ENCODE measurements around the gene GLIS2. TPM values are rescaled to one million over a fixed set of nuclear protein-coding genes. Genes with fewer than 3 reads are reported as not detected.

GLIS2 gene
- total RNA-seq, 1 donor from 2014 or later = 1.6 TPM

DNA sequence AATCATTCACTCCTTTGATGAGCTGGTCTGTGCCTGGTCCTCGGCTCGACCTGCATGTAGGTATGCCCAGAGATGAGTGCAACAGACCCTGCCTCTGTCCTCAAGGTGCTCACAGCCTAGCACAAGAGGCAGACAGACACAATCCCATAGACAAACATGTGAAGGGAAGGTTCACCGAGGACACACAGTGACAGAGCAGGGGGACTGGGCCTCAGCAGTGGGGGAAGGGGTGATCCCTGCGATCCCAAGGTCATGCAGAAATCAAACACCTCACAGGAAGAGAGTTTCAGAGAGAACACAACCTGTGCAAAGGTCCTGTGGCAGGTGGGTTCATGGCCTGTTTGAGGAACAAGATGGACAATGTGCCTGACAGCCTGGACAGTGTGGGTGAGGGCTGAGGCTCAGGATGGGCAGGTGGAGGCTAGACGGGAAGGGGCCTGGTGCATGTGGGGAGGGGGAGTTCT lies 51.6 kb downstream of the GLIS2 start:
- Mint-ChIP-seq H3K36me3 (ENCODE audit: low read depth, unreplicated experiment) (peaks cover 4% of the 10 kb centered on the region), H3K9me3 (ENCODE audit: unreplicated experiment) (no peaks in the 10 kb centered on the region), H3K4me3 (ENCODE audit: unreplicated experiment) (no peak overlapping the region), H3K27me3 (ENCODE audit: unreplicated experiment) (peaks cover 6% of the 10 kb centered on the region), H3K4me1 (ENCODE audit: unreplicated experiment) (no peaks in the 10 kb centered on the region), H3K27ac (ENCODE audit: unreplicated experiment) (no peak overlapping the region)
- TF ChIP-seq, protein P1, sequence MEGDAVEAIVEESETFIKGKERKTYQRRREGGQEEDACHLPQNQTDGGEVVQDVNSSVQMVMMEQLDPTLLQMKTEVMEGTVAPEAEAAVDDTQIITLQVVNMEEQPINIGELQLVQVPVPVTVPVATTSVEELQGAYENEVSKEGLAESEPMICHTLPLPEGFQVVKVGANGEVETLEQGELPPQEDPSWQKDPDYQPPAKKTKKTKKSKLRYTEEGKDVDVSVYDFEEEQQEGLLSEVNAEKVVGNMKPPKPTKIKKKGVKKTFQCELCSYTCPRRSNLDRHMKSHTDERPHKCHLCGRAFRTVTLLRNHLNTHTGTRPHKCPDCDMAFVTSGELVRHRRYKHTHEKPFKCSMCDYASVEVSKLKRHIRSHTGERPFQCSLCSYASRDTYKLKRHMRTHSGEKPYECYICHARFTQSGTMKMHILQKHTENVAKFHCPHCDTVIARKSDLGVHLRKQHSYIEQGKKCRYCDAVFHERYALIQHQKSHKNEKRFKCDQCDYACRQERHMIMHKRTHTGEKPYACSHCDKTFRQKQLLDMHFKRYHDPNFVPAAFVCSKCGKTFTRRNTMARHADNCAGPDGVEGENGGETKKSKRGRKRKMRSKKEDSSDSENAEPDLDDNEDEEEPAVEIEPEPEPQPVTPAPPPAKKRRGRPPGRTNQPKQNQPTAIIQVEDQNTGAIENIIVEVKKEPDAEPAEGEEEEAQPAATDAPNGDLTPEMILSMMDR (IDR thresholded peaks at IDR 0.05; ENCODE audit: unreplicated experiment) = no peak
- no peak for DNase-seq (ENCODE audit: low spot score)

DNA sequence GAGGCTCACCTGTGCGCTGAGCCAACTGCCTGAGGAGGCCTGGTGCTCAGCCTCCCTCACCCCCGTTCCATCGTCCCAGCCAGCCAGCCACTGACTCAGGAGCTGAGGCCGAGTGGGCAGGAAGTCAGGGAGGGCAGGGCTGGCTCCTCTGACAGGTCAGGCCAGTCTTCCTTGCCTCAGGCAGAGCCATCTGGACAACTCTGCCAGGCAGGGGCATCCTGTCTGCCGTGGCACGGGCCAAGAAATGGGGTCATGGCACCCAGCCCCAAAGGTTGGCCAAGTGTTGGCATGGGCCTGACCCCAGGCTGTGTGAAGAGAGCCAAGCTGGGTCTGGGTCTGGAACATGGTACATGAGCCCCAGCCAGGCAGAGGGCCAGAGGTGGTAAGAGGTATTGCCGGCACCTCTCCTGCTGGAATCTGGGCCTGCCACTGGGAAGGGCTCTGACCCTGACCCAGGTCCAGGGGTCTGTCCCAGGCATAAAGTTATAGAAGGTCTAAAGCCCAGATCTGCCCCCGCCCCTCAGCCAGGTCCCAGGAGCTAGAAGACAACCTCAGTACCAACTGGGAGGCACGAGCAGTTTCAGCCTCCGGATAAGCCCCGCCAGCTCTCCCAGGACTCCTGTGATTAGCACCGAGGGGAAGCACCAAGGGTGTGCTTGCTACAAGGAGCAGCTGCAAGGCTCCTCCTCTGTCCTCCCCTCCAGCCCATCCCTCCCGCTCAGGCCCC lies 53.3 kb downstream of the GLIS2 start:
- Mint-ChIP-seq H3K4me1 (ENCODE audit: unreplicated experiment) (peaks cover 2% of the 10 kb centered on the region), H3K9me3 (ENCODE audit: unreplicated experiment) (no peaks in the 10 kb centered on the region), H3K27ac (ENCODE audit: unreplicated experiment) (no peak overlapping the region), H3K27me3 (ENCODE audit: unreplicated experiment) (peaks cover 2% of the 10 kb centered on the region), H3K36me3 (ENCODE audit: low read depth, unreplicated experiment) (no peaks in the 10 kb centered on the region), H3K4me3 (ENCODE audit: unreplicated experiment) (no peak overlapping the region)
- DNase-seq (ENCODE audit: low spot score) = no peak
- TF ChIP-seq, protein P1 (IDR thresholded peaks at IDR 0.05; ENCODE audit: unreplicated experiment) = no peak

DNA sequence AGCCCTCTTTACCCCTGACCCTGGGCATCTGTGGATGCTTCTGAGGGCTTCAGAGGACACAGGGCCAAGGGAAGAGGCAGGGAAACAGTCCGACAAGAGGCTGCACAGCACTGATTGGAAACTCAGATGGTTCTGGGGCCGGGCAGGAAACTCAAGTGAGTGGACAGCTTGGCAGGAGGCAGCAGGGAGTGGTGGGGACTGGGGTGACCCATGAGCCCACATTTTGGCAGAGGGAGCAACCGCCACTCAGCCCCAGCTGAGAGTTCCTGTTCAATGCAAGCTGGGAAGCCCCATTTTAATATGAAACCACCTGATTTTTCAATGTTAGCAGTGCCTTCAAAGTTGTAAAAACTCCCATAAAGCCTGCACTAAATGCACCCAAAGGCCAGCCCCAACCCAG lies 54.3 kb downstream of the GLIS2 start:
- TF ChIP-seq, protein P1 (IDR thresholded peaks at IDR 0.05; ENCODE audit: unreplicated experiment) = no peak
- peaks cover 2% of the 10 kb centered on the region for H3K4me1 Mint-ChIP-seq (ENCODE audit: unreplicated experiment)
- H3K9me3 Mint-ChIP-seq (ENCODE audit: unreplicated experiment) = no peaks in the 10 kb centered on the region
- no peak overlapping the region for H3K27ac Mint-ChIP-seq (ENCODE audit: unreplicated experiment)
- no peaks in the 10 kb centered on the region for H3K36me3 Mint-ChIP-seq (ENCODE audit: low read depth, unreplicated experiment)
- DNase-seq (ENCODE audit: low spot score) = no peak
- H3K27me3 Mint-ChIP-seq (ENCODE audit: unreplicated experiment) = peaks cover 2% of the 10 kb centered on the region
- H3K4me3 Mint-ChIP-seq (ENCODE audit: unreplicated experiment) = no peak overlapping the region

DNA sequence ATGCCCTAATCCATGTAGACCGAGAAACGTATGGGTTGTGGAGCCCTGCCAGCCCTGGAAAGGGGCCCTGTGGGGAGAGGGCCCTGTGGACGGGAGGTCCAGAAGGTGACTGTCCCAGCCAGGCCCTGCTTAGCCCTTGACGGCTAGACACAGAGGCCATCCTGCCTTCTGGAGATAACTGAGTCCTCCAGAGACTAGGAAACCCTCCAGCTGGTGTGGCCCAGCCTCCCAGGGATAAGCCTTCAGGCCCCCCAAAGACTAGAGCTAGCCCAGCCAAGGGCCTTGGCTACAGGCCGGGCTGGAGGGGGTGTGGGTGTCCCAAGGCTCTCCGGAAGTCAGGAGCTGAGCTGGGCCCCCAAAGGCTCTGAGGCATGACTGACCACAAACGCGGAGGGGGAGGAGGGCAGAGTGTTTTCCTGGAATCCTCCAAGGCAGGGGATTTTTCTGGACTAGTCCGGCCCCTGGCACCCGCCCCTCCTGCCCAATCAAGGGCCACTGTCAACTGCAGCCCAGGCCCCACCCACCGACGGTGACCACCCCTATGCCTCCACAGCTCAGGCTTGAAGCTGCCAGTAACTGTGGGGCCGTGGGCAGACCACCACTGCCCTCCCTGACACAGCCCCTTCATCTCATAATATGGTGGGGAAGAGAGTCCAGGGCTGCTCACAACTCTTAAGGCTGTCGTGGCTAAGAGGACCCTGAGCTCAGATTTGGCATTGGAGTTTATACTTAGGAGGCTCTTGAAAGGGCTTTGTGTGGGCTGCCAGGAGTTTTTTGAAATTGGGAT lies 54.9 kb downstream of the GLIS2 start:
- no peak overlapping the region for H3K27ac Mint-ChIP-seq (ENCODE audit: unreplicated experiment)
- no peak for DNase-seq (ENCODE audit: low spot score)
- H3K27me3 Mint-ChIP-seq (ENCODE audit: unreplicated experiment) = peaks cover 3% of the 10 kb centered on the region
- no peak overlapping the region for H3K4me3 Mint-ChIP-seq (ENCODE audit: unreplicated experiment)
- TF ChIP-seq, protein P1 (IDR thresholded peaks at IDR 0.05; ENCODE audit: unreplicated experiment) = no peak
- no peaks in the 10 kb centered on the region for H3K9me3 Mint-ChIP-seq (ENCODE audit: unreplicated experiment)
- no peaks in the 10 kb centered on the region for H3K36me3 Mint-ChIP-seq (ENCODE audit: low read depth, unreplicated experiment)
- peaks cover 8% of the 10 kb centered on the region for H3K4me1 Mint-ChIP-seq (ENCODE audit: unreplicated experiment)
